Measurements from ENCODE around the gene PTPRD.

- no peak for TF ChIP-seq POLR2A (IDR thresholded peaks at IDR 0.05; ENCODE audit: low read depth, low read length)
- TF ChIP-seq CTCF (conservative IDR thresholded peaks at IDR 0.05; ENCODE audit: low read depth, low read length): no peak
- TF ChIP-seq CHD1 (IDR thresholded peaks at IDR 0.05; ENCODE audit: low read depth, low read length): no peak
- no peak for TF ChIP-seq RFX5 (IDR thresholded peaks at IDR 0.05; ENCODE audit: low read depth, low read length)
- TF ChIP-seq BHLHE40 (IDR thresholded peaks at IDR 0.05; ENCODE audit: low read depth, low read length): no peak
- no peak for TF ChIP-seq RAD21 (IDR thresholded peaks at IDR 0.05; ENCODE audit: low read length)
- no peak for TF ChIP-seq MAFK (IDR thresholded peaks at IDR 0.05; ENCODE audit: low read depth, low read length)
- no peak for TF ChIP-seq NFE2L2 (IDR thresholded peaks at IDR 0.05; ENCODE audit: low read depth, low read length)
- no peak for TF ChIP-seq RCOR1 (IDR thresholded peaks at IDR 0.05; ENCODE audit: insufficient replicate concordance, low read length)
- no peak for TF ChIP-seq SMC3 (IDR thresholded peaks at IDR 0.05; ENCODE audit: low read depth, low read length)
- no peak for TF ChIP-seq CEBPB (IDR thresholded peaks at IDR 0.05; ENCODE audit: low read depth, low read length)
These were observed 1927.0 kb downstream of the PTPRD start for GRCh38 chr9:8685825-8686224.
